Keratinocyte (primary cell): Measurements from ENCODE around the gene TEKT2.

Experiments
- CTCF ChIP-seq, 3 experiments: IDR thresholded peaks in 1 of 3; conservative IDR thresholded peaks in 1 of 3; optimal IDR thresholded peaks in 1 of 3; 2 replicates in 2 of 3; 3 replicates in 1 of 3; pipeline versions ENCODE3 to v1.5.1; 2011; ENCODE audit warnings: low read length in 3 of 3, mild to moderate bottlenecking in 3 of 3, moderate library complexity in 2 of 3, control low read depth in 1 of 3, inconsistent platforms in 1 of 3; ENCODE audit not compliant: insufficient read depth in 2 of 3; ENCODE audit errors: extremely low read depth in 1 of 3
- EZH2 ChIP-seq: IDR thresholded peaks from one replicate; pipeline ENCODE4 v1.6.1; 2012; ENCODE audit warnings: inconsistent platforms, mild to moderate bottlenecking, low read length, moderate library complexity

DNA sequence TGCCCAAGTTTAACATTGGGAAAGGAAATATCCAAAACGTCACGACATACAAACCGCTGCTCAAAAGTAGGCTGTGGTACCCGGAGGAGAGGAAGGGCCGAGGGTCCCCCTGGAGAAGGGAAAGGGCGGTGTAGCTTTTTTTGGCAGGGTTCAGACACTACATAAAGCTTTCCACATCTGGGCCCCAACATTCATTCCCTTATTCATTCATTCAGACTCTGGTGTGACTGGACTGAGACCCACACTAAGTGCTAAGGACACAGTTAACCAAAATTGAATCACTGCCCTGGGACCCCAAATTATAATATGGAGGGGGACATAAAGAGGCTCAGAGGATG is 51.4 kb downstream of the TEKT2 start:
- TF ChIP-seq CTCF (optimal IDR thresholded peaks at IDR 0.05 in 1 of 3, IDR thresholded peaks at IDR 0.05 in 1 of 3, conservative IDR thresholded peaks at IDR 0.05 in 1 of 3; ENCODE audit: extremely low read depth in 1 of 3, insufficient read depth in 2 of 3, low read length in 3 of 3) (no peak), EZH2 (no peak)
